IMR-90 (cell line): ENCODE measurements around the gene CA12. TPM values are rescaled to one million over a fixed set of nuclear protein-coding genes. Genes with fewer than 3 reads are reported as not detected.

Experiments
- ATAC-seq: fragments of 200-7000 bp; cut with Tn5 transposase; 2 replicates; pipeline ENCODE4 v1.9.1; 2020; ENCODE audit warnings: low read depth, mild to moderate bottlenecking, moderate library complexity
- BruUV-seq: library from RNA; stranded (reverse); fragments of 400-500 nt; replicated peaks from 2 replicates; lab custom pipeline; 2021; lab: Mats Ljungman, UMichigan
- CTCF ChIA-PET: fragments of 300-600 bp; formaldehyde crosslinking; extraction: SDS; loops from one replicate; lab custom pipeline; 2021; ENCODE audit warnings: antibody characterized with exemption; lab: Yijun Ruan, JAX
- POLR2A ChIA-PET: fragments of 300-600 bp; sonication (Branson Sonifier 250); formaldehyde crosslinking; loops from one replicate; lab custom pipeline; 2022; ENCODE audit warnings: antibody characterized with exemption; ENCODE audit not compliant: unreplicated experiment; lab: Charles Lee
- DNase-seq: peaks from one replicate; pipeline ENCODE4 v3.0.0; 2013
- H2AFZ ChIP-seq: replicated peaks from 2 replicates; pipeline ENCODE3; 2013; ENCODE audit warnings: low read length, mild to moderate bottlenecking; ENCODE audit not compliant: poor library complexity
- H2AK5ac ChIP-seq: 2 replicates; pipeline ENCODE4 v1.6.1; 2013; ENCODE audit warnings: low read depth, low read length, inconsistent platforms
- H2AK9ac ChIP-seq: replicated peaks from 2 replicates; pipeline ENCODE3; 2013; ENCODE audit warnings: mild to moderate bottlenecking, low read depth, low read length, moderate library complexity; ENCODE audit not compliant: poor library complexity
- H2BK120ac ChIP-seq: 2 replicates; pipeline ENCODE4 v1.6.1; 2013; ENCODE audit warnings: low read depth, low read length, inconsistent platforms
- H2BK15ac ChIP-seq: 3 replicates; pipeline ENCODE4 v1.6.1; 2013; ENCODE audit warnings: low read depth, low read length, inconsistent platforms
- H2BK20ac ChIP-seq: 2 replicates; pipeline ENCODE4 v1.6.1; 2013; ENCODE audit warnings: low read depth, mild to moderate bottlenecking, inconsistent platforms, low read length, moderate library complexity
- H2BK5ac ChIP-seq: 2 replicates; pipeline ENCODE4 v1.6.1; 2013; ENCODE audit warnings: mild to moderate bottlenecking, low read depth, low read length, inconsistent platforms; ENCODE audit not compliant: poor library complexity, severe bottlenecking
- H3K14ac ChIP-seq: replicated peaks from 2 replicates; pipeline ENCODE4 v1.6.1; 2013; ENCODE audit warnings: low read depth, low read length, inconsistent platforms
- H3K18ac ChIP-seq: 2 replicates; pipeline ENCODE4 v1.6.1; 2013; ENCODE audit warnings: low read depth, low read length, control low read depth
- H3K23ac ChIP-seq: 2 replicates; pipeline ENCODE4 v1.6.1; 2013; ENCODE audit warnings: low read depth, low read length, inconsistent platforms
- H3K27ac ChIP-seq: 2 replicates; pipeline ENCODE4 v1.5.1; 2013; ENCODE audit warnings: mild to moderate bottlenecking, control low read depth, low read length; ENCODE audit not compliant: insufficient read depth
- H3K27me3 ChIP-seq: 2 replicates; pipeline ENCODE4 v1.6.1; 2013; ENCODE audit warnings: low read length; ENCODE audit not compliant: control insufficient read depth, insufficient read depth
- H3K36me3 ChIP-seq: 2 replicates; pipeline ENCODE4 v1.6.1; 2013; ENCODE audit warnings: low read length, mixed read lengths; ENCODE audit not compliant: control insufficient read depth, insufficient read depth
- H3K4ac ChIP-seq: 2 replicates; pipeline ENCODE4 v1.6.1; 2013; ENCODE audit warnings: low read depth, low read length, inconsistent platforms
- H3K4me1 ChIP-seq: 2 replicates; pipeline ENCODE4 v1.6.1; 2013; ENCODE audit warnings: low read length, mixed read lengths; ENCODE audit not compliant: control insufficient read depth, insufficient read depth
- H3K4me2 ChIP-seq: 2 replicates; pipeline ENCODE4 v1.6.1; 2013; ENCODE audit warnings: low read depth, mild to moderate bottlenecking, control low read depth, low read length, moderate library complexity
- H3K4me3 ChIP-seq: 2 replicates; pipeline ENCODE4 v1.5.1; 2013; ENCODE audit warnings: low read depth, mild to moderate bottlenecking, control low read depth, low read length, moderate library complexity; ENCODE audit not compliant: insufficient read depth
- H3K56ac ChIP-seq: 2 replicates; pipeline ENCODE4 v1.6.1; 2013; ENCODE audit warnings: low read length, inconsistent platforms; ENCODE audit not compliant: insufficient read depth; ENCODE audit errors: extremely low read depth
- H3K79me1 ChIP-seq, 2 experiments: 2 replicates each; pipeline ENCODE4 v1.6.1; 2013; ENCODE audit warnings: low read length in 2 of 2, inconsistent platforms in 1 of 2, low read depth in 1 of 2
- H3K9ac ChIP-seq: 2 replicates; pipeline ENCODE4 v1.6.1; 2013; ENCODE audit warnings: low read depth, low read length, control low read depth
- H3K9me1 ChIP-seq: 2 replicates; pipeline ENCODE4 v1.6.1; 2013; ENCODE audit warnings: low read length, inconsistent platforms; ENCODE audit not compliant: insufficient read depth
- H3K9me3 ChIP-seq: 2 replicates; pipeline ENCODE4 v1.6.1; 2013; ENCODE audit warnings: low read length; ENCODE audit not compliant: control insufficient read depth, insufficient read depth
- H4K20me1 ChIP-seq: 2 replicates; pipeline ENCODE4 v1.6.1; 2013; ENCODE audit warnings: low read length, inconsistent platforms; ENCODE audit not compliant: insufficient read depth
- H4K5ac ChIP-seq: 2 replicates; pipeline ENCODE4 v1.6.1; 2013; ENCODE audit warnings: mild to moderate bottlenecking, low read depth, low read length, control low read depth
- H4K8ac ChIP-seq, 2 experiments: 2 replicates each; pipeline ENCODE4 v1.6.1; 2013; ENCODE audit warnings: low read depth in 2 of 2, low read length in 2 of 2, control low read depth in 1 of 2, inconsistent platforms in 1 of 2
- H4K91ac ChIP-seq: 2 replicates; pipeline ENCODE4 v1.6.1; 2013; ENCODE audit warnings: low read depth, low read length, inconsistent platforms; ENCODE audit not compliant: insufficient read depth
- BHLHE40 ChIP-seq: fragments of 150-350 bp; IDR thresholded peaks from 2 replicates; pipeline ENCODE4 v1.6.1; 2016; ENCODE audit warnings: mild to moderate bottlenecking, low read depth, low read length
- CHD1 ChIP-seq: IDR thresholded peaks from 2 replicates; pipeline ENCODE4 v1.6.1; 2012; ENCODE audit warnings: low read depth, low read length, improper control_type of control experiment
- FOS ChIP-seq: fragments of 150-350 bp; IDR thresholded peaks from 2 replicates; pipeline ENCODE4 v1.6.1; 2016; ENCODE audit warnings: low read depth, low read length
- NFE2L2 ChIP-seq: fragments of 150-350 bp; IDR thresholded peaks from 2 replicates; pipeline ENCODE4 v1.6.1; 2016; ENCODE audit warnings: low read depth, mild to moderate bottlenecking, low read length
- POLR2A ChIP-seq: IDR thresholded peaks from 2 replicates; pipeline ENCODE4 v1.6.1; 2012; ENCODE audit warnings: mild to moderate bottlenecking, low read depth, low read length
- RCOR1 ChIP-seq: IDR thresholded peaks from 2 replicates; pipeline ENCODE4 v1.6.1; 2012; ENCODE audit warnings: mild to moderate bottlenecking, low read length, improper control_type of control experiment; ENCODE audit not compliant: insufficient replicate concordance
- WGBS, 2 experiments: methylation state at CpG; one replicate each; pipeline versions ENCODE4 v1.1.5 to v1.1.7; 2013; ENCODE audit warnings: missing lambda C conversion rate in 2 of 2; ENCODE audit not compliant: insufficient read length in 1 of 2; ENCODE audit errors: extremely low coverage in 2 of 2; 5-methylcytosine and 5-hydroxymethylcytosine counted together
- dilution Hi-C: fragments of 300-500 bp; cut with HindIII; formaldehyde crosslinking; loops from one replicate; pipeline ENCODE4 v1.14.3; 2018; ENCODE audit warnings: low sequenced_read_pairs; ENCODE audit not compliant: unreplicated experiment
- in situ Hi-C: fragments of 300-500 bp; cut with MboI; formaldehyde crosslinking; loops from 3 replicates; pipeline ENCODE4 v1.14.3; 2019; ENCODE audit warnings: low sequenced_read_pairs, inconsistent platforms, mixed read lengths
- intact Hi-C: fragments of 100-400 bp; cut with micrococcal nuclease; formaldehyde crosslinking; loops from 2 replicates; pipeline ENCODE4 v1.10.0; 2022
- polyA plus RNA-seq, 3 experiments: library from polyadenylated mRNA; depleted of rRNA; stranded (reverse); fragments of >200 nt; gene quantifications; 2 replicates each; pipeline ENCODE4 v1.2.3, GENCODE V29; 2012; ENCODE audit warnings: low replicate concordance in 1 of 3
- total RNA-seq: library from RNA; depleted of rRNA; stranded (reverse); fragments of >200 nt; gene quantifications from 2 replicates; pipeline ENCODE4 v1.2.3, GENCODE V29; 2012
- TF ChIP-seq, protein P1 (sequence below): fragments of 150-350 bp; IDR thresholded peaks from 2 replicates; pipeline ENCODE4 v1.6.1; 2017; ENCODE audit warnings: mild to moderate bottlenecking, antibody characterized with exemption, low read length, low read depth
- TF ChIP-seq, protein P2 (sequence below): fragments of 150-350 bp; IDR thresholded peaks from 2 replicates; pipeline ENCODE4 v1.6.1; 2016; ENCODE audit warnings: low read depth, mild to moderate bottlenecking, low read length, moderate library complexity, borderline replicate concordance

Gene CA12
- total and polyA plus RNA-seq, 2 of the 4 experiments (the other 2 are of a cell fraction): 33.7 to 52.6 TPM

DNA sequence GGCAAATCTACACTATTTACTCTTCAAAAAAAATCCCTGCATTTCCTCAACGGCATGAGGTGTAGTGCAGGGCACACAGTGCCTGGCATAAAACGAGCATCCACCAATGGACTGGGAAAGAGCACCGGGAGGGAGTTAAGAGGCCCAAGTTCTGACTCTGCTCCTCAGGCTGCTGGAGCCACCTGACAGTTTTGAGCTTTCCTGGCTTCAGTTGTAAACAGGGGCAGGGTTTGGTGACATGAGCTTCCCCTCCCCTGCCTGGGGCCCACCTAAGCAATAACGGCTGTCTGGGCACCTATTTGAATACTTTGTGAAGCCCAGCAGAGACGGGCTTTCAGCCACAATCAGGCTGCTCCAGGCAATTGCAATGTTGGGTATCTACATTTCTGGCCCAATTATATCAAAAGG is 16.4 kb downstream of the CA12 start:
- Histone ChIP-seq H3K14ac (0 out of 2 replicates have a peak overlapping the region, but pooled peaks have one; percentile 15), H3K18ac (no peak overlapping the region), H2BK20ac (no peak overlapping the region), H3K56ac (no peak overlapping the region), H4K20me1 (no peaks in the 10 kb centered on the region), H3K79me1 (no peaks in the 10 kb centered on the region), H3K23ac (no peak overlapping the region), H3K4ac (no peak overlapping the region; the same call in 1 of the 2 replicates), H3K9ac (no peak overlapping the region), H3K27ac (no peak overlapping the region), H4K91ac (no peak overlapping the region), H3K9me1 (peaks cover 3% of the 10 kb centered on the region), H2BK120ac (0 out of 2 replicates have a peak overlapping the region, but pooled peaks have one; percentile 0), H3K9me3 (no peaks in the 10 kb centered on the region), H2AK9ac (no peak overlapping the region), H4K5ac (no peak overlapping the region), H4K8ac (no peak overlapping the region), H2AFZ (no peak overlapping the region), H2BK5ac (no peak overlapping the region), H3K36me3 (no peaks in the 10 kb centered on the region), H3K4me2 (no peak overlapping the region), H3K27me3 (peaks cover 3% of the 10 kb centered on the region; the same call in 1 of the 2 replicates), H3K4me1 (peaks cover 11% of the 10 kb centered on the region), H2BK15ac (no peak overlapping the region), H3K4me3 (no peak overlapping the region), H2AK5ac (no peak overlapping the region; the same call in 1 of the 2 replicates)
- intact Hi-C loops (no loop called here), dilution Hi-C loops (no loop called here), in situ Hi-C loops (no loop called here)
- ChIA-PET POLR2A (no interaction called here), CTCF (no interaction called here)
- 53% methylated on average over 4 of the region's 5 CpGs; no CpG with 5 or more reads in 1 of the 2 experiments for WGBS, 2 experiments
- DNase-seq (no peak), ATAC-seq (no peak)
- no TSS peak for BruUV-seq
- TF ChIP-seq POLR2A (no peak), CHD1 (no peak), RCOR1 (no peak), NFE2L2 (no peak), FOS (no peak), BHLHE40 (no peak)
- TF ChIP-seq, protein P1, sequence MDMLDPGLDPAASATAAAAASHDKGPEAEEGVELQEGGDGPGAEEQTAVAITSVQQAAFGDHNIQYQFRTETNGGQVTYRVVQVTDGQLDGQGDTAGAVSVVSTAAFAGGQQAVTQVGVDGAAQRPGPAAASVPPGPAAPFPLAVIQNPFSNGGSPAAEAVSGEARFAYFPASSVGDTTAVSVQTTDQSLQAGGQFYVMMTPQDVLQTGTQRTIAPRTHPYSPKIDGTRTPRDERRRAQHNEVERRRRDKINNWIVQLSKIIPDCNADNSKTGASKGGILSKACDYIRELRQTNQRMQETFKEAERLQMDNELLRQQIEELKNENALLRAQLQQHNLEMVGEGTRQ: no peak
- TF ChIP-seq, protein P2, sequence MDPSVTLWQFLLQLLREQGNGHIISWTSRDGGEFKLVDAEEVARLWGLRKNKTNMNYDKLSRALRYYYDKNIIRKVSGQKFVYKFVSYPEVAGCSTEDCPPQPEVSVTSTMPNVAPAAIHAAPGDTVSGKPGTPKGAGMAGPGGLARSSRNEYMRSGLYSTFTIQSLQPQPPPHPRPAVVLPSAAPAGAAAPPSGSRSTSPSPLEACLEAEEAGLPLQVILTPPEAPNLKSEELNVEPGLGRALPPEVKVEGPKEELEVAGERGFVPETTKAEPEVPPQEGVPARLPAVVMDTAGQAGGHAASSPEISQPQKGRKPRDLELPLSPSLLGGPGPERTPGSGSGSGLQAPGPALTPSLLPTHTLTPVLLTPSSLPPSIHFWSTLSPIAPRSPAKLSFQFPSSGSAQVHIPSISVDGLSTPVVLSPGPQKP: no peak
